B cell (primary cell): Measurements from ENCODE around the gene RAD21L1.

Source experiments
- CTCF ChIP-seq: fragments of 200-600 bp; IDR thresholded peaks from one replicate; pipeline ENCODE4 v1.8.0; 2022; ENCODE audit warnings: antibody characterized with exemption, mild to moderate bottlenecking
- EZH2 ChIP-seq: IDR thresholded peaks from 2 replicates; pipeline ENCODE4 v1.6.1; 2012; ENCODE audit warnings: borderline replicate concordance, low read depth, mild to moderate bottlenecking, moderate library complexity, low read length; ENCODE audit not compliant: insufficient read depth, poor library complexity, severe bottlenecking

GRCh38 chr20:1191299-1191698, 34.5 kb upstream of the RAD21L1 start:
- no peak for TF ChIP-seq CTCF
- TF ChIP-seq EZH2 = no peak
